H1 (cell line): ENCODE data around the gene PDE8A. TPM values are rescaled to one million over a fixed set of nuclear protein-coding genes. Genes with fewer than 3 reads are reported as not detected.

Experiments used
- CTCF ChIA-PET: fragments of 300-600 bp; sonication (Branson Sonifier 250); formaldehyde crosslinking; loops from one replicate; lab custom pipeline; 2021; ENCODE audit not compliant: partially characterized antibody; lab: Charles Lee
- POLR2A ChIA-PET: fragments of 300-600 bp; sonication (Branson Sonifier 250); formaldehyde crosslinking; loops from one replicate; lab custom pipeline; 2021; ENCODE audit warnings: inconsistent platforms; ENCODE audit not compliant: partially characterized antibody; lab: Charles Lee
- DNase-seq, 2 experiments: peaks; one replicate each; pipeline versions ENCODE4 v3.0.0 to v3.0.0-alpha.2; 2010 to 2022; ENCODE audit warnings: low spot score in 2 of 2, low read depth in 1 of 2, mixed read lengths in 1 of 2
- FAIRE-seq: peaks from 2 replicates; lab custom pipeline; 2011; peaks lifted over from hg19 to GRCh38; lab: Jason Lieb, UNC
- H2AFZ ChIP-seq: 2 replicates; pipeline ENCODE4 v1.8.1; 2012; ENCODE audit warnings: low read length, inconsistent platforms
- H2AK5ac ChIP-seq: 2 replicates; pipeline ENCODE4 v1.6.1; 2013; ENCODE audit warnings: low read depth, low read length
- H2BK120ac ChIP-seq: replicated peaks from 2 replicates; pipeline ENCODE3; 2013; ENCODE audit warnings: low read depth, low read length, inconsistent platforms
- H2BK12ac ChIP-seq: 2 replicates; pipeline ENCODE4 v1.6.1; 2013; ENCODE audit warnings: low read depth, low read length
- H2BK15ac ChIP-seq: 2 replicates; pipeline ENCODE4 v1.6.1; 2013; ENCODE audit warnings: low read length
- H2BK20ac ChIP-seq: 2 replicates; pipeline ENCODE4 v1.6.1; 2013; ENCODE audit warnings: low read length
- H2BK5ac ChIP-seq: 2 replicates; pipeline ENCODE4 v1.6.1; 2013; ENCODE audit warnings: low read depth, low read length
- H3K14ac ChIP-seq: 2 replicates; pipeline ENCODE4 v1.6.1; 2013; ENCODE audit warnings: inconsistent platforms; ENCODE audit not compliant: insufficient read length
- H3K18ac ChIP-seq: 2 replicates; pipeline ENCODE4 v1.6.1; 2013; ENCODE audit warnings: low read length; ENCODE audit errors: extremely low read depth
- H3K23ac ChIP-seq: 2 replicates; pipeline ENCODE4 v1.6.1; 2013; ENCODE audit warnings: inconsistent platforms; ENCODE audit not compliant: insufficient read length
- H3K23me2 ChIP-seq: 2 replicates; pipeline ENCODE4 v1.6.1; 2013; ENCODE audit warnings: low read depth, low read length
- H3K27ac ChIP-seq: 2 replicates; pipeline ENCODE4 v1.6.1; 2011; ENCODE audit warnings: low read depth, low read length, inconsistent platforms
- H3K27me3 ChIP-seq, 4 experiments: replicated peaks in 1 of 4; 1 replicate in 1 of 4; 2 replicates in 3 of 4; pipeline versions ENCODE4 v1.6.1 to v1.8.1; 2011 to 2013; ENCODE audit warnings: low read length in 3 of 4, mild to moderate bottlenecking in 3 of 4, inconsistent platforms in 2 of 4, mixed read lengths in 2 of 4, moderate library complexity in 1 of 4; ENCODE audit not compliant: control insufficient read depth in 3 of 4, insufficient read depth in 3 of 4; ENCODE audit errors: extremely low read depth in 1 of 4
- H3K36me3 ChIP-seq, 4 experiments: 2 replicates each; pipeline versions ENCODE4 v1.6.1 to v1.8.1; 2011 to 2013; ENCODE audit warnings: mild to moderate bottlenecking in 4 of 4, low read length in 3 of 4, moderate library complexity in 2 of 4, control low read depth in 1 of 4, inconsistent platforms in 1 of 4; ENCODE audit not compliant: insufficient read depth in 4 of 4, control insufficient read depth in 2 of 4
- H3K4ac ChIP-seq: replicated peaks from 2 replicates; pipeline ENCODE3; 2013; ENCODE audit warnings: low read length, low read depth, mixed read lengths, inconsistent platforms; ENCODE audit not compliant: insufficient read length
- H3K4me1 ChIP-seq, 4 experiments: replicated peaks in 1 of 4; 1 replicate in 1 of 4; 2 replicates in 3 of 4; pipeline versions ENCODE4 v1.6.1 to v1.8.1; 2011 to 2013; ENCODE audit warnings: low read length in 3 of 4, inconsistent platforms in 2 of 4, mixed read lengths in 1 of 4; ENCODE audit not compliant: insufficient read depth in 4 of 4, control insufficient read depth in 3 of 4
- H3K4me2 ChIP-seq, 2 experiments: 2 replicates each; pipeline versions ENCODE4 v1.6.1 to v1.8.1; 2011 to 2013; ENCODE audit warnings: low read depth in 2 of 2, low read length in 2 of 2, control low read depth in 1 of 2, inconsistent platforms in 1 of 2, mild to moderate bottlenecking in 1 of 2; ENCODE audit not compliant: insufficient read depth in 1 of 2
- H3K4me3 ChIP-seq, 4 experiments: fragments of 200-600, 300-600 bp in 1 of 4; sonication (generic), shearing (Covaris generic), sonication (Bioruptor Twin) in 1 of 4; 2 replicates each; pipeline versions ENCODE4 v1.5.1 to v1.8.1; 2011 to 2016; ENCODE audit warnings: low read length in 4 of 4, low read depth in 3 of 4, control low read depth in 2 of 4, inconsistent platforms in 2 of 4, mild to moderate bottlenecking in 2 of 4, mixed read lengths in 1 of 4, moderate library complexity in 1 of 4; ENCODE audit not compliant: insufficient read depth in 2 of 4; ENCODE audit errors: extremely low read depth in 1 of 4
- H3K56ac ChIP-seq: replicated peaks from 2 replicates; pipeline ENCODE3; 2013; ENCODE audit warnings: low read depth, mild to moderate bottlenecking, mixed read lengths, low read length, inconsistent platforms; ENCODE audit not compliant: insufficient read length
- H3K79me1 ChIP-seq: 2 replicates; pipeline ENCODE4 v1.6.1; 2013; ENCODE audit warnings: low read depth, low read length, control low read depth
- H3K79me2 ChIP-seq, 2 experiments: 2 replicates each; pipeline versions ENCODE4 v1.6.1 to v1.8.1; 2012 to 2013; ENCODE audit warnings: low read length in 2 of 2, mild to moderate bottlenecking in 2 of 2, inconsistent platforms in 1 of 2; ENCODE audit not compliant: insufficient read depth in 2 of 2, control insufficient read depth in 1 of 2
- H3K9ac ChIP-seq, 4 experiments: replicated peaks in 1 of 4; 1 replicate in 1 of 4; 2 replicates in 3 of 4; pipeline versions ENCODE4 v1.6.1 to v1.8.1; 2011 to 2013; ENCODE audit warnings: low read depth in 3 of 4, low read length in 3 of 4, control low read depth in 2 of 4, mild to moderate bottlenecking in 2 of 4, moderate library complexity in 2 of 4, inconsistent platforms in 1 of 4; ENCODE audit errors: extremely low read depth in 1 of 4
- H3K9me3 ChIP-seq, 2 experiments: 2 replicates each; pipeline versions ENCODE4 v1.6.1 to v1.8.1; 2012 to 2013; ENCODE audit warnings: mild to moderate bottlenecking in 2 of 2, moderate library complexity in 2 of 2, control low read depth in 1 of 2, inconsistent platforms in 1 of 2, low read depth in 1 of 2, low read length in 1 of 2, mixed read lengths in 1 of 2; ENCODE audit not compliant: insufficient read depth in 2 of 2
- H4K20me1 ChIP-seq, 2 experiments: replicated peaks in 1 of 2; 2 replicates each; pipeline versions ENCODE3 to v1.8.1; 2011 to 2013; ENCODE audit warnings: inconsistent platforms in 2 of 2, low read length in 2 of 2, mild to moderate bottlenecking in 1 of 2; ENCODE audit not compliant: insufficient read depth in 2 of 2, control insufficient read depth in 1 of 2
- H4K5ac ChIP-seq: 2 replicates; pipeline ENCODE4 v1.6.1; 2013; ENCODE audit warnings: low read length, low read depth, mixed read lengths, inconsistent platforms; ENCODE audit not compliant: insufficient read length
- H4K8ac ChIP-seq: 2 replicates; pipeline ENCODE4 v1.8.0; 2013; ENCODE audit warnings: mild to moderate bottlenecking, moderate library complexity, low read length, inconsistent platforms; ENCODE audit not compliant: insufficient read depth; ENCODE audit errors: extremely low read depth
- H4K91ac ChIP-seq: replicated peaks from 2 replicates; pipeline ENCODE3; 2013; ENCODE audit warnings: low read length, mixed read lengths, inconsistent platforms; ENCODE audit not compliant: insufficient read length
- CHD2 ChIP-seq: IDR thresholded peaks from 2 replicates; pipeline ENCODE4 v1.6.1; 2012; ENCODE audit warnings: low read length, improper control_type of control experiment
- CTBP2 ChIP-seq: IDR thresholded peaks from 2 replicates; pipeline ENCODE4 v1.7.0; 2011; ENCODE audit warnings: borderline replicate concordance, mild to moderate bottlenecking, moderate library complexity, mixed read lengths, low read length; ENCODE audit not compliant: insufficient read depth, insufficient read length
- EZH2 ChIP-seq: fragments of 200-600 bp; sonication (generic); IDR thresholded peaks from 2 replicates; pipeline ENCODE4 v1.7.1; 2012; ENCODE audit warnings: low read depth, mild to moderate bottlenecking, moderate library complexity, low read length, inconsistent platforms; ENCODE audit not compliant: severe bottlenecking
- JUN ChIP-seq: IDR thresholded peaks from 2 replicates; pipeline ENCODE4 v1.6.1; 2011; ENCODE audit warnings: low read depth, mild to moderate bottlenecking, improper control_type of control experiment, low read length
- KDM1A ChIP-seq: fragments of 200-600, 300-600 bp; sonication (generic); IDR thresholded peaks from 2 replicates; pipeline ENCODE4 v1.7.1; 2016; ENCODE audit warnings: mild to moderate bottlenecking, low read length, borderline replicate concordance
- POLR2AphosphoS5 ChIP-seq: IDR thresholded peaks from 2 replicates; pipeline ENCODE4 v1.6.1; 2011; ENCODE audit warnings: low read depth, low read length
- RNF2 ChIP-seq: fragments of 200-900, 300-1000 bp; sonication (generic); IDR thresholded peaks from 2 replicates; pipeline ENCODE4 v1.7.1; 2016; ENCODE audit warnings: borderline replicate concordance, low read depth, mild to moderate bottlenecking, antibody characterized with exemption, low read length; ENCODE audit not compliant: poor library complexity, severe bottlenecking; ENCODE audit errors: missing control alignments
- SAP30 ChIP-seq: fragments of 300-600 bp; sonication (generic); IDR thresholded peaks from 2 replicates; pipeline ENCODE4 v1.7.1; 2012; ENCODE audit warnings: low read length, moderate library complexity, mild to moderate bottlenecking, inconsistent platforms; ENCODE audit not compliant: insufficient read depth, insufficient replicate concordance
- SP1 ChIP-seq: IDR thresholded peaks from 2 replicates; pipeline ENCODE4 v1.6.1; 2011; ENCODE audit warnings: low read depth, low read length
- TAF1 ChIP-seq: IDR thresholded peaks from 2 replicates; pipeline ENCODE4 v1.6.1; 2011; ENCODE audit warnings: mild to moderate bottlenecking, low read depth, low read length
- TBP ChIP-seq: IDR thresholded peaks from 2 replicates; pipeline ENCODE4 v1.6.1; 2011; ENCODE audit warnings: low read depth, low read length, improper control_type of control experiment
- TCF12 ChIP-seq: IDR thresholded peaks from 2 replicates; pipeline ENCODE4 v1.6.1; 2011; ENCODE audit warnings: low read depth, mild to moderate bottlenecking, low read length
- WGBS, 2 experiments: shearing (Covaris generic) in 1 of 2; methylation state at CpG; one replicate each; pipeline versions ENCODE4 v1.1.6 to v1.1.7; 2013 to 2015; ENCODE audit warnings: low lambda C conversion rate in 2 of 2, mixed read lengths in 2 of 2, inconsistent platforms in 1 of 2, low coverage in 1 of 2, missing lambda C conversion rate in 1 of 2; ENCODE audit not compliant: insufficient replicate concordance in 2 of 2, insufficient coverage in 1 of 2, insufficient read length in 1 of 2; ENCODE audit errors: extremely low coverage in 1 of 2, missing lambda C conversion rate in 1 of 2; 5-methylcytosine and 5-hydroxymethylcytosine counted together
- polyA plus RNA-seq, 7 experiments: library from polyadenylated mRNA; depleted of rRNA in 3 of 7; stranded (reverse) in 5 of 7; unstranded in 2 of 7; fragments of >200 nt in 5 of 7; fragments of 200-250 nt in 2 of 7; gene quantifications; 1 replicate in 5 of 7; 2 replicates in 1 of 7; 4 replicates in 1 of 7; pipeline versions ENCODE4 v1.2.1 to v1.2.3, GENCODE V29; 2011 to 2013; ENCODE audit warnings: missing spikeins in 2 of 7, mixed read lengths in 2 of 7
- total RNA-seq: library from RNA; stranded (reverse); fragmentation: NEBNext Ultra II Directional; extraction: Animal tissue kit (Norgen Biotek cat#: 25700); gene quantifications from 2 replicates; pipeline ENCODE4 v1.2.1, GENCODE V29; 2021

The PDE8A gene
- total and polyA plus RNA-seq, 2 of the 8 experiments (the other 6 are each of a cell fraction or from before 2014, with no cell fraction given) = 6.9 to 7.8 TPM

- ChIA-PET POLR2A (no interaction called here), CTCF (interaction anchor here (1.2 to 2.4 kb wide), 6 partner anchors 10 to 76 kb away, joined by 3 to 10 read pairs (median 4); no protein-coding TSS in a partner anchor)
- no peak overlapping the region for H3K18ac ChIP-seq
- H3K14ac ChIP-seq = no peak overlapping the region
- no peak overlapping the region for H2AK5ac ChIP-seq
- no peaks in the 10 kb centered on the region for H3K23me2 ChIP-seq
- DNase-seq (no peak), FAIRE-seq (no peak)
- peaks cover 0 to 13% (median 6%) of the 10 kb centered on the region in 4 experiments; a peak in 4 of 7 replicates for H3K4me1 ChIP-seq
- no peaks in the 10 kb centered on the region for H3K79me2 ChIP-seq
- H3K23ac ChIP-seq = no peak overlapping the region
- no peak overlapping the region for H3K56ac ChIP-seq
- no peak overlapping the region for H4K5ac ChIP-seq
- H3K9me3 ChIP-seq = no peaks in the 10 kb centered on the region
- H3K9ac ChIP-seq = no peak overlapping the region
- peak overlapping the region; percentile 82; the same call in 1 of the 2 replicates for H2BK12ac ChIP-seq
- H3K27ac ChIP-seq = no peak overlapping the region
- H3K27me3 ChIP-seq = no peaks in the 10 kb centered on the region
- H2BK5ac ChIP-seq = no peak overlapping the region
- no peak overlapping the region for H2BK15ac ChIP-seq
- H2BK120ac ChIP-seq = no peak overlapping the region
- H3K36me3 ChIP-seq = no peaks in the 10 kb centered on the region
- no peaks in the 10 kb centered on the region for H3K79me1 ChIP-seq
- H3K4me2 ChIP-seq = no peak overlapping the region
- no peak overlapping the region for H2AFZ ChIP-seq
- no peak overlapping the region for H4K91ac ChIP-seq
- H2BK20ac ChIP-seq = no peak overlapping the region
- peaks cover 0 to 2% of the 10 kb centered on the region in 2 experiments for H4K20me1 ChIP-seq
- H3K4ac ChIP-seq = no peak overlapping the region
- H3K4me3 ChIP-seq = no peak overlapping the region
- 82% methylated on average over 6 of the region's 6 CpGs; no CpG with 5 or more reads in 1 of the 2 experiments for WGBS, 2 experiments
- H4K8ac ChIP-seq = no peak overlapping the region
- TF ChIP-seq POLR2AphosphoS5 = no peak
- TF ChIP-seq JUN = no peak
- TF ChIP-seq RNF2 = no peak
- TF ChIP-seq KDM1A = no peak
- TF ChIP-seq TAF1 = no peak
- no peak for TF ChIP-seq EZH2
- no peak for TF ChIP-seq CHD2
- TF ChIP-seq CTBP2 = no peak
- TF ChIP-seq SP1 = no peak
- TF ChIP-seq TBP = no peak
- no peak for TF ChIP-seq SAP30
- no peak for TF ChIP-seq TCF12
Observed at GRCh38 chr15:85031086-85031943, 49.7 kb downstream of the PDE8A start.
